Fibroblast of mammary gland (primary cell): ENCODE data around the gene SENP6.
"Not testable (repeated sequence)": the region's sequence is repeated elsewhere in the genome, so short reads cannot be mapped to it uniquely, and the experiment has no call there.

Source experiments
- DNase-seq: peaks from one replicate; pipeline ENCODE4 v3.0.0-alpha.2; 2010; ENCODE audit warnings: low read depth
- H3K4me3 ChIP-seq: 2 replicates; pipeline ENCODE4 v1.5.1; 2011; ENCODE audit warnings: low read depth, mild to moderate bottlenecking, low read length, moderate library complexity; ENCODE audit not compliant: control insufficient read depth
- TF ChIP-seq, protein P1 (sequence below): conservative IDR thresholded peaks from 2 replicates; pipeline ENCODE4 v1.5.1; 2011; ENCODE audit warnings: low read depth, low read length, inconsistent platforms; ENCODE audit not compliant: control insufficient read depth, insufficient read depth

Gene SENP6

DNA sequence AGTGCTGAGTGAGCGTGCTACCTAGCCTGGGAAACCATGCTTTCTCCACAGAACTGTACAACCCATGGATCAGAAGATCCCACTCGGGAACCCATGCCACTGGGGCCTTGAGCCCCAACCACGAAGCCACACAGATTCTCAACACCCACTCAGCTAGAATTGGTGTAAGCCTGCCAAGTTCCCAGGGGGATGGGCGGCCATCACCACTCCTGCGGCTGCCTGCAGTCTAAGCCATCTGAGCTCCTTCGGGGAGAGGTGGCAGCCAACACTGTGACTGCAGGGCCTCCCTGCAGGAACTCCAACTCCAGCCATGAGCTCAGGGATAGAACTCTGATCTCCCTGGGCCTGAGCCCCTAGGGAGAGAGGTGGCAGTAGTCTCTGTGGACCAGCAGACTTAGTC is 33.6 kb upstream of the SENP6 start:
- TF ChIP-seq, protein P1, sequence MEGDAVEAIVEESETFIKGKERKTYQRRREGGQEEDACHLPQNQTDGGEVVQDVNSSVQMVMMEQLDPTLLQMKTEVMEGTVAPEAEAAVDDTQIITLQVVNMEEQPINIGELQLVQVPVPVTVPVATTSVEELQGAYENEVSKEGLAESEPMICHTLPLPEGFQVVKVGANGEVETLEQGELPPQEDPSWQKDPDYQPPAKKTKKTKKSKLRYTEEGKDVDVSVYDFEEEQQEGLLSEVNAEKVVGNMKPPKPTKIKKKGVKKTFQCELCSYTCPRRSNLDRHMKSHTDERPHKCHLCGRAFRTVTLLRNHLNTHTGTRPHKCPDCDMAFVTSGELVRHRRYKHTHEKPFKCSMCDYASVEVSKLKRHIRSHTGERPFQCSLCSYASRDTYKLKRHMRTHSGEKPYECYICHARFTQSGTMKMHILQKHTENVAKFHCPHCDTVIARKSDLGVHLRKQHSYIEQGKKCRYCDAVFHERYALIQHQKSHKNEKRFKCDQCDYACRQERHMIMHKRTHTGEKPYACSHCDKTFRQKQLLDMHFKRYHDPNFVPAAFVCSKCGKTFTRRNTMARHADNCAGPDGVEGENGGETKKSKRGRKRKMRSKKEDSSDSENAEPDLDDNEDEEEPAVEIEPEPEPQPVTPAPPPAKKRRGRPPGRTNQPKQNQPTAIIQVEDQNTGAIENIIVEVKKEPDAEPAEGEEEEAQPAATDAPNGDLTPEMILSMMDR: no peak
- no peak overlapping the region for H3K4me3 ChIP-seq
- DNase-seq: no peak

DNA sequence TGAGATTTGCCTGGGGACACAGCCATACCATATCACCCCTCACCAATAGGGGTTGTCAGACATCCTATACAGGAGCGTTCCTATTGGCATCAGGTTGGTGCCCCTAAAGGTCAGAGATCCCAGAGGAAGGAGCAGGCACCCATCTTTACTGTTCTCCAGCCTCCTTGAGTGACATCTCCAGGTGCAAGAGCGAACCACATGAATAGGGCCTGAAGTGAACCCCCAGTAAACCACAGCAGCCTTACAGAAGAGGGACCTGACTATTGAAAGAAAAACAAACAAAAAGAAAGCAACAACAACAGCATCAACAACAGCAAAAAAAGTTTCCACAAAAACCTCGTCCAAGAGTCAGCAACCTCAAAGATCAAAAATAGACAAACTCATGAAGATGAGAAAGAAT is 32.7 kb upstream of the SENP6 start:
- TF ChIP-seq, protein P1: no peak
- DNase-seq: no peak
- no peak overlapping the region for H3K4me3 ChIP-seq

DNA sequence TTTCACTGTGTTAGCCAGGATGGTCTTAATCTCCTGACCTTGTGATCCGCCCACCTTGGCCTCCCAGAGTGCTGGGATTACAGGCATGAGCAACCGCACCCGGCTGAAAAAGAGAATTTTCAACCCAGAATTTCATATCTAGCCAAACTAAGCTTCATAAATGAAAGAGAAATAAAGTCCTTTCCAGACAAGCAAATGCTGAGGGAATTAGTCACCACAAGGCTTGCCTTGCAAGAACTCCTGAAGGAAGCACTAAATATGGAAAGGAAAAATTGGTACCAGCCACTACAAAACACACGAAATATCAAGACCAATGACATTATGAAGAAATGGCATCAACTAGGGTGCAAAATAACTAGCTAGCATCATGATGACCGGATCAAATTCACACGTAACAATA is 31.0 kb upstream of the SENP6 start:
- not testable (repeated sequence) for H3K4me3 ChIP-seq
- DNase-seq: peak; percentile 16

DNA sequence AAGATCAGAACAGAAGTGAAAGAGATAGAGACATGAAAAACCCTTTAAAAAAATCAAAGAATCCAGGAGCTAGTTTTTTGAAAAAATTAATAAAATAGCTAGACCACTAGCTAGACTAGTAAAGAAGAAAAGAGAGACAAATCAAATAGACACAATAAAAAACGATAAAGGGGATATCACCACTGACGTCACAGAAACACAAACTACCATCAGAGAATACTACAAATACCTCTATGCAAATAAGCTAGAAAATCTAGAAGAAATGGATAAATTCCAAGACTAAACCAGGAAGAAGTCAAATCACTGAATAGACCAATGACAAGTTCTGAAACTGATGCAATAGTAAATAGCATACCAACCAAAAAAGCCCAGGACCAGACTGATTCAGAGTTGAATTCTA is 29.6 kb upstream of the SENP6 start:
- TF ChIP-seq, protein P1: no peak

DNA sequence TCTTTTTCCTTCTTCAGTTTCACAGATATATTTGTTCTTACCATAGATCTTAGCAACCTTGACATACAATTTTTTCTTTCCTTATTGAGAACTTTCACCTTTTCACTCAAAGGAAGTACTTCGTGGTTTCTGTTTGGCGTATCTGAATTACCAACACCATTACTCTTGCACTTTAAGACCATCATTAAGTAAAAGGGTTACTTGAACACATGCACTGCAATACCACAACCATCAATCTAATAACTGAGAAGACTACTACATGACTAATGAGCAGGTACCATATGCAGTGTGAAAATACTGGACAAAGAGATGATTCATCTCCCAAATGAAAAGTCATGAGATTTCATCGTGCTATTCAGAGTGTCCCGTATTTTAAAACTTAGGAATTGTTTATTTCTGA is 21.7 kb upstream of the SENP6 start:
- H3K4me3 ChIP-seq: no peak overlapping the region
- no peak for DNase-seq
- TF ChIP-seq, protein P1: no peak

More for the DNA sequence above, 29.6 kb upstream of the SENP6 start:
- DNase-seq: no peak
- H3K4me3 ChIP-seq: no peak overlapping the region

DNA sequence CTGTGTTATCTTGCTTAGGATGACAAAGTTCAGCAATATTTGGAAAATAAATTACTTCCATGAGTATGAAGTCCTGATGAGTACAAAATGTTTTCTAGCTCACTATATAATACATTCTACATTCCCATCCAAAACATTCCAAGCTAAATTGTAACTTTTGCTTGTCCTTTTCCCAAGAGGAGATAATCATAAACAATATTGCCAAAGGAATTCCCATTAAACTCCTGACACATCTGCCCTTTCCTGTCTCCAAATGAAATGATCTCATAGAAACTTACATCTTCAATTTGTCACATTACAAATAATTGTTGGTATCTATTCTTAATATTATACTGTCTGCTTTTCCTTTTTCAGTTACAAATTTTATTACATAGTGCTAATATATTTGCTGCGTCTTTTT is 20.4 kb upstream of the SENP6 start:
- DNase-seq: no peak
- TF ChIP-seq, protein P1: no peak
- no peak overlapping the region for H3K4me3 ChIP-seq

DNA sequence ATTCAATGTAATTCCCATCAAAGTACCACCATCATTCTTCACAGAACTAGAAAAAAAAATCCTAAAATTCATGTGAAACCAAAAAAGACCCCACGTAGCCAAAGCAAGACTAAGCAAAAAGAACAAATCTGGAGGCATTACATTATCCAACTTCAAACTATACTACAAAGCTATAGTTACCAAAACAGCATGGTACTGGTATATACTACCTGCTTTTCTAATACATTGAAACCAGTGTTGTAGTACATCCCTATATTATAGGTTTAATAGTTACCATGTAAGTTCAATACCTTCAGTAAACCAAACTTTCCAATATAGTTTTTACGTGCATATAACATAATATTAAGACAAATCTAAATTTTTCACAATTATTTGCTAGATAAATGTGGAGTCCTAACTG is 17.1 kb upstream of the SENP6 start:
- DNase-seq, H3K4me3 ChIP-seq: not testable (repeated sequence)

DNA sequence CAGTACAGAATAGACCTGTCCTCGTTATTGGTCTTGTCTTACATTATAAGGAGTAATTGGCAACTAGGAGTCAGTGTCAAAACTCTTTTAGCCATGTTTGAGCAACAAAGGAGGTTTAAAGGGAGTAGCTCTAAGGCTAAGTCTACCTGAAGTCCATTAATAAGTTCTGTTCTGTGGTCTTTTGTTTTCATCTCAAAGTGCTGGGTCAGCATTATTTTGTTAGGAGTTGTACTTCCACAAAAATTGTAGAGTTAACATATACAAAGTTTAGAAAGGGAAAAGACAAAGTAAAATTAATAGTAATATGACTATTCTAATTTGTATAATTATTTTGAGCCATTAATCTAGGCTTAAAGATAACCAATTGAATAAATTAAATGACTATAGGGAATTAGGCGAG is 12.7 kb upstream of the SENP6 start:
- DNase-seq: no peak
- H3K4me3 ChIP-seq: no peak overlapping the region
- TF ChIP-seq, protein P1: no peak
